GM19468 (cell line): ENCODE results near the gene MPEG1.
A peak's percentile ranks its signal among the peaks of the same experiment; 100 is the strongest.

Experiments used
- ATAC-seq: cut with Tn5 transposase; IDR thresholded peaks from one replicate; pipeline ENCODE4 v1.9.1; 2021; ENCODE audit warnings: mild to moderate bottlenecking, moderate library complexity, moderate number of reproducible peaks; ENCODE audit not compliant: unreplicated experiment; ENCODE audit errors: extremely low read depth

MPEG1 gene

DNA sequence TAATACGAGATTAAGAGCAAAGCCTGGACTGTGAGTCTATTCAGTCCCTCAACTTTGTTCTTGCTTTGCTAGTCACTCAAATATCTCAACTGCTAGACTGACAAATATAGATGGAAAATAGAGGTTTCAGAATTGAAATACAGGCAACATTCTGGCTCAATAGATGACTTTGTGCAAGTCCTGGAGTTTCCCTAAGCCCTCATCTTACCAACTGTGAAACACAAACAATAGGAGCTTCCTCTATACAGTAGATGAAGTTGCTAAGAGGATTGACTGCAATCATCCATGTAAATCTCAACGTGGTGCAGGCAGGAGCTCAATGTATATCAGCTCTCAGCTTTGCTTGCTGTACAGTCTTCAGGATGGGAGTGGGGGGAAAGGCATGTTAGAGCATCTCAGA is 6.2 kb upstream of the MPEG1 start:
- no peak for ATAC-seq

DNA sequence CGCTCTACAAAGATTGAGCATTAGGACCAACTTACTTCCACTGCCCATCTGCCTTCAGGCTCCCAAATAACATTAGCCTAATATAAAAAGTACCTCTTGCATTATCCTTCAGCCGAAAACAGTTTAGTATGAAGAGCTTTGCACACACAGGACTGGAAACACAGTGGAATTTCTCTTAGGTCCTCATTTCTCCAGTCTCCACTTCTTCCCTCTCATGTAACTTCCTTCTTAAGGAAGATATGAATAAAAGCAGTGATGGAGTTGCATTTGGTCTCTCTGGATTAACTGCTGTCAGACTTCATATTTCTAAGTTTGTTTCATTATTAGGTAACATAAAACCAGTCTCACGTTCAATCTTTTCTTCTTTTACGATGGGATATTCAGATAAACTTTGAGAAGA is 5.6 kb upstream of the MPEG1 start:
- no peak for ATAC-seq

DNA sequence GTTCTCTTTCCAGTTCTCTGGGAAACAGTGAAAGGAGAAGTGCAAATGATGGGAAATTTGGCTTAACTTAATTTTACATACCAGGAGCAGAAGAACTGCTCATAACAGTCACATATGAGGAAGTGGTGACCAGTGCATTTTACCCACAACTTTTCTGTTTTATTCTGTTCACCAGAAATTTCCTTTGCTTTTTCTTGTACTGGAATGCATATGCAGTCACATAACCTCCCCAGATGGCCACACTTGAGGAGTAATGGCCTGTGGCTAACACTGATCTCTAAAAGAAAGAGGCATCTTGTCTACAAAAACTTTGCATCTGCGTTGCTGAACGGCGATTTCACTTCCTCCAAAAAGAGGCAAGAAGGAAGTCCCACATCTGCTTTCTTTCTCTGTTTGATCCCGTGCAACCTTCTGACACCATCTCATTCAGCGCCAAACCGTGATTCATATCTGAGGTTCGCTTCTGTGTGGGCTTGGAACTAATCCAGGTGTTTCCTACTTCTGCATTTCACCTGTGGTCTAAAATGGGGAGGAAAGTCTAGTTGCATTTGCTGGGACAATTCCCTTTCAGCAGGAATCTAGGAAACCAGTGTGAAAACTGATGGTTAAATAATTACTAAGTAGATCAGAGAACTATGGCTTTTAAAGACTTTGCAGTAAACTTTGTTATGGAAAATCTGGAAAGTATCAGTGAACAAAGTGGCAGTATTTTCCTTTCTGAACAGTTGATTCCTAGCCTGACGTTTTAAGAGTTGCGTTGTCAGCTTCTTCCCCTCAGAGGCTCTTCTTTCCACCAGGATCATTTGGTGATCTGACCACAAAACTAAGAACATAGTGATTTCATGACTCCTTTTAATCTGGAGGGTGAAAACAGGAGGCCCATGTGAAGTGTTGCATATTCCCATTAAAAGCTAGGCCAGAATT is 4.2 kb upstream of the MPEG1 start:
- ATAC-seq, result peak; percentile 91

DNA sequence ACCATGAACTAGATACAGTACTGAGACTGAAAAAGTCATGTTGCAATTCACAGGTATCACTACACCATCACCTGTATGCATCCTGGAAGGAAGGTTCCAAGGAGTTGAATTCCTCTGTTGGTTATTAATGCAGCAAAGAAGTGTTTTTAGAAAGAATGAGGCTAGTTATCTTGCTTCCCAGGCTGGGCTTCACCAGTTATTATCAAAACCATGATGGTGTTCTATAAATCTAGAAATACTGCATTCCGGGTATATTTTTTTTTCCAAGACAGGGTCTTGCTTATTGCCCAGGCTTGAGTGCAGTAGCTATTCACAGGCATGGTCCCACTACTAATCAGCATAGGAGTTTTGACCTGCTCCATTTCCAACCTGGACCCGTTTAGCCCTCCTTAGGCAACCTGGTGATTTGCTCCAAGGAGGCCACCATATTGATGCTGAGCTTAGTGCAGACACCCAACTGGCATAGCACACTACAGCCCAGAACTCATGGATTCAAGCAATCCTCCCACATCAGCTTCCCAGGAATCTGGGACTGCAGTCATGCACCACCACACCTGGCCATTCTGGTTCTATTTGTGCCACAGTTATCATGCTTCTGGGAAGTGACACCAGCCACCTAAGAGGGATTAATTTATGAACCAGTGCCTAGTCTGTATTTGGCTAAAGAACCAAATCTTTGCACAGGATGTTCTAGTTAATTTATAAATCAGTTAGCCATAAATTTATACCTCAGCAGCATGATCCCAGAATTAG is 1.6 kb upstream of the MPEG1 start:
- no peak for ATAC-seq

DNA sequence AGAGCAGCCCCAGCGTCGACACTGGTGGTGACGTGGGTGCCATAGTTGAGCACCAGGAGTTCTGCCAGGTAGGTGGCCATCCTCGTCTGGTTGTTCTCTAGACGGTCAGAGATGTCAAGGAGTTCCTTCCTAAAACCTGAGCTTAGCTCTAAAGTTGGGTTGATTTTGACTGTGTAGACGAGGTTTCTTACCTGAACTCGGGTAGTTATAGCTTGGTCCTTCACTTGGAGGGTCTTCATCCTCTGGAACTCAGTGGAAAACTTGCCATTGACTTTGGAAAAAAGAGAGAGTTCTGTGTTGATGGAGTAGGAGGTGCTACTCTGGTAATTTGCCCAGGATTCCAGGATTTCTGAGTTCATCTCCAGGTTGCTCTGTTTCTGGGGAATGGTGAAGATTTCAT is 505 bp downstream of the MPEG1 start:
- no peak for ATAC-seq

DNA sequence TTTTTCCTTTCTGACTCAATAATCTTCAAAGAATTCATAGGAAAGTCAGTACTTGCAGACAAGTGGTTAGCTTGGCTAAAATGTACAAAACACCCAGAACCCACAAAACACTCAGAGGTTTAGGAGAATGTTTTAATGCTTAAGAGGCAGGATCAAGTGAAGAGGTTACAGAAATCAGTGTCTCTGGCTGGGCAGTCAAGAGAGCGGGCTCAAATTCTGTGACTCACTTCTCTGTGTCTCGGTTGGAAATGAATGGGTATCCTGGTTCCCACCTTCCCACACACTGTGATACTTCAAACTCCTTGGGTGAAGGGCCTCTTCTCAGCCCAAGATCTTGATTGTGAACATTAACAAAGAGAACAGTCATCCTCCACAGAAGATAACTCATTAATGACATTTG is 3.8 kb downstream of the MPEG1 start:
- ATAC-seq, result no peak

DNA sequence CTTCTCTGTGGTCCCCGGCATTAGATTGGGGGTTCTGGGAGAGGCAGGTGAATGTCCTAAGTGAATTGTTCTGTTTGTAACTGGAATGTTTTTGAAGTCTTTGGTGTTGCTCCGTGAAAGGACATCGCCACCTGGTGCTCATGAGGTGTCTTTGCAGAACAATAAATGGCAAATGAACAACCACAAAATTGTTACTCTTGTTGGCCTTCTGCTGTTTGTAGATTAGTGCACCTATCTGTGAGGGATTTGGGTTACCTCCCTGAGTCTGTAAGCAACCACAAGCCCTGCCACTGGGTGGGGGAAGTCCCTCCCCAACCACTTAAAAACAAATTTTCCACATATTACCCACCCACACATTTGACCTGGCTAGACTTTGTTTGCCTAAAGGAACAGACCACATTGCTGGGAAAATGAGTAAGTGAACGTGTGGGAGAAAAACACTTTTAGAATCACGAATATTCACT is 4.7 kb downstream of the MPEG1 start:
- peak; percentile 70 for ATAC-seq

DNA sequence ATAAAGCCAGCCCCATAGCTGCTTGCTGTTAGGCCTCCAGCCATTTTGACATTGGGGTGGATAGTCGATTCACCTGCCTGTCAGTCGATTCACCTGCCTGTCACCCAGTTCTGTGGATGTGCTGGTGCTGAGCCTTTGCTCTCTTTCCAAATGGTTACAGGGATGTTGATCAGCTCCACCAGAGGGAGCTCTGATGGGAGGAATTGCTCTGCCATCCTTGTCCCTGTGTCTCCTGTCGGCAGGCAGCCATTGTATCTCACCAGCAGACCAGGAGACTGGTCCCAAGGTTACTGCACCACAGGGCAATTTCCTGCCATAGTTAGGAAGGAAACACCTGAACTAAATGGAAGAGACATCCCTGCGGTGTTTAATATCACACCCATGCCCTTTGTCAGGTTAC is 6.1 kb downstream of the MPEG1 start:
- no peak for ATAC-seq

DNA sequence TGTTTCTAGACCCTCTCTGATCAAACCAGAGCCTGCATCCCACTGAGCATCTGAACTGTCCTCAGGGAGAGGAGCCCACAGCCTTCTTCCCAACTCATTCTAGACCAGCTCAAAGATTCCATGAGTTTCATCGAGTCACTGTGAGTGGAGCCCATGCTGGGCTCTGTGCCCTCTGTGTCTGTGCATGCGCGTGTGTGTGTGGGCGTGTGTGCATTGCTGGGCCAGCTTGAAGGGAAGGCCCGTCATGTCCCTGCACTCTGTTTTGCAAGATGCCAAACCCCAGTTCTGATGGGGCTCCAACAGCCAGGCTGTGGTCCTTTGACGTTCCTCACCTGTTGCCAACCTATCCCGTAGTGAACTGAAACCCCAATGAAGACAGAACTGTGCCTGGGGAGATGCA is 7.1 kb downstream of the MPEG1 start:
- ATAC-seq, result no peak

DNA sequence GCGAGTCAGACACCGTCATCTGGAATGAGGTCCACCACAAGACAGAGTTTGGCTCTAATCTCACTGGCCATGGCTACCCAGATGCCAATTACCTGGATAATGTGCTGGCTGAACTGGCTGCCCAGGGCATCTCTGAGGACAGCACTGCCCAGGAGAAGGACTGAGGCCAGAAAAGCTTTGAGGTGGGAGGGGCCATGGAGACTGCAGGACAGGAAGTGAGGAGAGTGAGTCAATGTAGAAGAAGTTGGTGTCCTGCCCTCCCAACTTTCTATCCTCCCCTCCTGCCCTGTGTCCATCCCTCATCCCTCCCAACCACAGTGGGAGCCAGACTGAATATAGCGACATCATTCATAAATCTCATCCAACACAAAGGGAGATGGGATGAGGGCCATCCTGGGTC is 8.0 kb downstream of the MPEG1 start:
- no peak for ATAC-seq

DNA sequence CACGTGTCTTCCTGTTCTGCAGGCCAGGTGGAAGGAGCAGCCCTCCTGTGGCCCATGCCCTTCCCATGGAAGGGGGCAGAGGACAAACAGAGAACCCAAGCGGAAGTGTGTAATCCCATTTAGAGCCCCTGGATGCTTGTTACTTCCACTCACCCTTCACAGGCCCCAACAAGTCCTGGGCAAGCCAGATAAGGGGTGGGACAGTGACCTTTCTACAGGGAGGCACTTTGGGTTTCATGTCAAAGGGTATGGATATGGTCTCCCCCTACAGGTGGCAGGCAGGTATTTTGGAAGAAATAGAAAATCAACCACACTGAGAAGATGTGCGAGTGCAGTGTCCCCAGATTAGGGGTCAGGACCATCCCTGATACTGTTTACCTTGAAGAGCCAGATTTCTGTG is 11.4 kb downstream of the MPEG1 start:
- no peak for ATAC-seq

DNA sequence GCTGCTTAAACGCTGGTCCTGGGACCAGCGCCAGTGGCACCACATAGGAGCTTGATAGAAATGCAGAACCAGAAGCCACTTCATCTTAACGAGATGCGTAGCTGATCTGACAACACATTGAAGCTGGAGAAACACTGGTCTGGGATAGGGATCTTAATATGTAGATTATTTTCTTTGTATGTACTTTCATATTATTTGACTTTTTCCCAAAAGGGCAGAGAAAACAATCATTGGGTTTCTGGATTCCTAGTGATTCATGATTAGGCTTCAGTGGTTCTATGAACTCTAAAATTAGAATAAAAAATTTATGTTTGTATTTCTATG is 12.3 kb downstream of the MPEG1 start:
- no peak for ATAC-seq

DNA sequence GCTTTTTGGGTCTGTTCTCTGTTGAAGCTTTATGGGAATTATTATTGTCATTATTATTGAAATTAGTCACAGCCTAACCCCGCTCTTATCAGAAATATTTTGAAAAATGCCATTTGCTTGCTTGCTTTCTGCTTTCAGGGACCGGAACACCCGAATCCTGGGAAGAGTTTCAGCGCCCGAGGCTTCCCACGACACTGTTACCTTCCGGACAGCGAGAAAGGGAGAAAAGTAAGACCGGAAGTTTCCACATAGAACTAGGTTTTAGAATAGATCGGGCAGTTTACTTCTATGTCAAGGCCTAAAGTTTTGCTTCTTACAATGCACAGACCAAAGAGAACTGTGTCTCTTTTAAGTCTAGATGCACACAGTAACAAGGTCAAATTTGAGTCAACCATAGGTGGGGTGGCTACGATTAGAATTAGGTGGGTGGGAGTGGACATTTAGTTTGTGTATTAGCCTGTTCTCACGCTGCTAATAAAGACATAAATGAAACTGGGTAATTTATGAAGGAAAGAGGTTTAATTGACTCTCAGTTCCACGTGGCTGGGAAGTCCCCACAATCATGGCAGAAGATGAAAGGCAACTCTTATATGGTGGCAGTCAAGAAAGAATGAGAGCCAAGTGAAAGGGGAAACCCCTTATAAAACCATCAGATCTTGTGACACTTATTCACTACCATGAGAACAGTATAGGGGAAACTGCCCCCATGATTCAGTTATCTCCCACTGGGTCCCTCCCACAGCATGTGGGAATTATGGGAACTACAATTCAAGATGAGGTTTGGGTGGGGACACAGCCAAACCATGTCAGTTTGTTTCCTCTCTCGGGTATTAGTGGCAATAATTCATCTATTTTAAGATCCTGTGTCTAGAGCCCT is 12.9 kb downstream of the MPEG1 start:
- no peak for ATAC-seq

DNA sequence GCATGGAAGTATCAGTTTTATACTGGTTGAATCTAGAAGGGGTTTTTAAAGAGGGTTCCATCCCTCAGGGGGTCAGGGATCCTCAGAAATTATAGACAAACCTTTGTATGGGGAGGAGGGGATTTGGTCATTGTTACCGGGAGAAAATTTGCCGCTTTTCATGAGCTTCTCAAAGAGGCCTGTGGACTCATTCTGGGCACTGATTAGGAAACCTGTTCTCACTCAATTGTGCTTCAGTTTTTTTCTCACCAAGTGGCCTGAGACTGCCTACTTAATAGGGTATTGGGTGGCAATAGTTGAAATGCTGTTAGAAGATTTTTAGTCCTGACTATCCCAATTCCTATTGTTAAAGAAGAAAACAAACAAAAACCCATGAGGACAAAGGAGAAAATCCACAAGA is 14.0 kb downstream of the MPEG1 start:
- ATAC-seq, result no peak

DNA sequence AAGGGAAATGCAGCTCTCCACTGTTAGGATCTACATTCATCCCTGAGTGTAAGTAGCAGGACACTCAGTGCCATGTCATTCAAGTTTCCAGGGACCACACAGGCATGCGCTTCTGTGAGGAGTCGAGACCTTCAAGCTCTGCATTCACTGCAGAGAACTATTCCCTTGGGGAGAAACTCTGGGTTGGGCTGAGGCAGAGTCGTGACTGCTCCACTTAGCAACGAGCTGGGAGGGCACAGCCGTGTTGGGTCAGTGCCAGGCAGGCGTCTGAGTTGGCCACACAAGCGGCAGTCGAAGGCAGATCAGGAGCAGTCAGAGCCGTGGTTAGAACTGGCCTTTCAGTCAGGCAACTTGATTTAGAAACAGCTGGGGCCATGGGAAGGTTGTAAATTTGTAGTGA is 14.7 kb downstream of the MPEG1 start:
- no peak for ATAC-seq

DNA sequence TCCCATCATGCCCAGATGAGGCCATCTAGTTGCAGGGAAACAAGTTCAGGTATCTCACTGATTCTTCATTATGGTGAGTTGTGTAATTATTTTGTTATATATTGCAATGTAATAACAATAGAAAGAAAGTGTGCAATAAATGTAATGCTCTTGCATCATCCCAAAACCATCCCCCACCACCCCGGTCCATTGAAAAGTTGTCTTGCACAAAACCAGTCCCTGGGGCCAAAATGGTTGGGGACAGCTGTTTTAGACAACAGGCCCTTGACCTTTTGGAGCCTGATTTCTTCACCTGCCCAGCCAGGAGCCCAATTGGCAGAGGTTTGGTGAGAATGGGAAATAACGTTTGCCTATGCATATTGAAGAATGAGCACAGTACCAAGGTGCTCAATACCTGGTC is 15.9 kb downstream of the MPEG1 start:
- ATAC-seq, result no peak

DNA sequence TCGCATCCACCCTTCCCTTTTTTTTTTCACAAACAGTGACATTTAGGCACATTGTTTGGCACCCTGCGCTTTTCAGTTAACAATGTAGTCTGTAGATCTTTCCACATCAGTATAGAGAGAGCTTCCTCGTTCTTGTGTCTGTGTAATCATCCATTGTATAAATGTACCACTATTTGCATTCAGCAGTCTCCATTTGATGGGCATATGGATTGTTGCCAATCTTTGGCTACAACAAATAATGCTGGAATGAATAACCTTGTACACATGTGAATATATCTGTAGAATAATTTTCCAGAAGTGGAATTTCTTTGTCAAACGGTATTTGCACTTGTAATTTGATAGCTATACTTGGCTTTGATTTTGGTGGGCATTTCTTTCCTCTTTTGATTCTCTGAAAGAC is 17.1 kb downstream of the MPEG1 start:
- no peak for ATAC-seq

DNA sequence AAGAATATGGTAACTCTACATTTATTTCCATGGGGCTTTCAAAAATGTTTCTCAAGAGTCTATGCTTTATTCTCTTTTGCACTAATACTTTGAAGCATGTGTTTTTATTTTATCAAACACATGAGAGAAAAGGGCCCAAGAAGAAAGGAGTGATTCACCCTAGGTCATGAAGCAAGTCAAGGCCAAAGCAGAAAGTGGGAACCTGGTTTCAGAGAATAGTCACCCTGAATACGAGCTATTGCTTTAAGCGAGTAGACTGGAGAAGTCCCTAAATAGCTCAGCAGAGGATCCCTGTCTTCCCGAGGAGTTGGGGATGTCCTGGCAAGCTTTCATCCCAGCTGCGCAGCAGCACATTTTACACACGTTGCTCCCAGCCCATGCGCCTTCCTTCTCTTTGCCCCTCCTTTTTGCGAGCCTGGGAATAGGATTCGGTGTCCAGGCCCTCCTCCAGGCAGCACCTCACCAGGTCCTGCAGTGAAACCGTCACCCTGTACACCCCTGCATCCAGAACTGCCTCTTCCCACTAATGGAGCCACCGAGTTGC is 19.1 kb downstream of the MPEG1 start:
- ATAC-seq, result no peak

DNA sequence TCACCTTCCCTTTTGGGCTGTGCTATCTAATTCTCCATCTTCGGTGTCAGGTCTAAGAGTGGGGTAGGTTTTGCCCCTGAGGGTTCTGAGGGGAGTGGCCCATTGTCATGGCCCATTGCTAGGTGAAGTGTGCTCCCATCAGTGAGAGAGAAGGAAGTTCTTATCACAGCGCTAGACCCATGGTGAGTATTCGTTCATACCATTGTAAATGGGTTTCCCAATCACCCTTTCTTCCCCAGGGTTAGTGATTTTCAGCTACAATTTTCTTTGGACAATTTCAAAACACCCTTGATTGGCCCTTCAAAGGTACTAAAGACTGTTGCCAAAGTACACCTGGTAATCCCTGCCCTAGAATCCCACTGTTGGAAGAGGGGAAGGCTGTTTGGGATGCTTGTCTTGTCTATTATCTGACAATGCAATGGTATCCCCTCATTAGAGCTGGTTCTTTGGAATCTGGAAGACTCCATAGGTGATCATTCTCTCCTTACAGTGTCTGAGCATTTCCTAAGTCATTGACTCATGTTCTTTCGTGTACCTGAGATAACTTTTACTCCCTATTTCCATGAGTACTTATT is 20.2 kb downstream of the MPEG1 start:
- ATAC-seq, result no peak

DNA sequence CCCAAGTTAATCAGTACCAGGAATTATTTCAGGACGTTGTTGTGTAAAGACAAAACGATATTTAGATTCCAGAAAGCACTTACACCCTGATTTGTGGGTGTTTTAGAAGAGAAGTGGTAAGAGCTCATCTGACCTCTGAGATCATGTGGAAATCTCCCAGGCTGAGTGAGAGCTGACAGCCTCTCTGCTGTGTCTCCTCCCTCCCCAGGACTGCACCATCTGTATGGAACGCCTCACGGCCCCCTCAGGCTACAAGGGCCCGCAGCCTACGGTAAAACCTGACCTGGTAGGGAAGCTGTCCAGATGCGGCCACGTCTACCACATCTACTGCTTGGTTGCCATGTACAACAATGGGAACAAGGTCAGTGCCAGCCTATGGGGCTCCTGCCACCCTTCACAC is 20.8 kb downstream of the MPEG1 start:
- no peak for ATAC-seq
